HG03432 (cell line): ENCODE results near the gene BEGAIN.

Experiments used
- ATAC-seq: cut with Tn5 transposase; IDR thresholded peaks from one replicate; pipeline ENCODE4 v1.9.1; 2021; ENCODE audit warnings: mild to moderate bottlenecking, moderate library complexity; ENCODE audit not compliant: unreplicated experiment

BEGAIN gene

DNA sequence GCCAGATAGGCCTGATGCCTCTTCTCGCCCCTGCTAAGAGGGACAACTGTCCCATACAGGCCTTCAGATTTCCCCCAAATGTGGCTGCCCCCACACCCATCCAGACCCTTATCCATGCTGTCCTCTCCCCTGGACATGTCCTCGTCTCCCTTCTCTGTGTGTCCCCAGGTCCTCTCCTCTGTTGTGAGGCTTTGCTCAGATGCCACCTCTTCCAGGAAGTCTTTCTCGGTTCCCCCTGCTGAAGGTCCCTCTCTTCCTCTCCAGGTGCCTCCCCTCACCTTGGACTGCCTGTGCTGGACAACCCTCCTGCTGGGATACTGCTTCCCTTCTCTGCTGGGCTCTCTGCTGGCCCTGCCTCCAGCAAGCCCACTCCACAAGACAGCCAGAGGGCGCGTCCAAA, 33.7 kb downstream of the BEGAIN start:
- ATAC-seq, result no peak

DNA sequence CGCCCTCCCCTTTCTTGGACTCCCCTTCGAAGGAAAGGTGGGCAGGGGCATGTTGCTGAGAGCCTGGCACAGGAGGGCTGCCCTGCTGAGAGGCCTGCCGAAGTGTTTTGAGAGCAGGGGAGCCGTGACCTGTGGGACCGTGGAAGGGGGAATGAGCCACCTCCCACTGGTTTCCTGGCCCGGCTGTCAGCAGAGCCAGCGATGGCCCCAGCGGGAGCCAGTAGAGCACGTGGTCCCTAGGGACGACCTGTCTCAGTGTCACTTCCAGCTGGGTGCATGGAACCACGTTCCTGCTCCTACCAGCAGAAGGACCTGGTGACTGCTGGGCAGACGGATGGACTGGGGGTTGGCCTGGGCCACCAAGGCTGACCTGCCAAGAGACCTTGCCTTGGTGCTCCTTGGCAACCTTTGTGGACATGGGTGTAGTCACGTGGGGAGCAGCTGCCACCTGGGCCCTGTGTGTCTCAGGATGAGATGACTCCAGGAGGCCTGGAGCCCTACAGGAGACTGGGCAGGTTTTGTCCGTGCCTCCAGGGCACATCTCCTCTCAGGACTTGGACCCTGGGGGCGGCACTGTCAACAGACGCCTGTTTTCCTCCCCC, 34.6 kb downstream of the BEGAIN start:
- ATAC-seq, result no peak

DNA sequence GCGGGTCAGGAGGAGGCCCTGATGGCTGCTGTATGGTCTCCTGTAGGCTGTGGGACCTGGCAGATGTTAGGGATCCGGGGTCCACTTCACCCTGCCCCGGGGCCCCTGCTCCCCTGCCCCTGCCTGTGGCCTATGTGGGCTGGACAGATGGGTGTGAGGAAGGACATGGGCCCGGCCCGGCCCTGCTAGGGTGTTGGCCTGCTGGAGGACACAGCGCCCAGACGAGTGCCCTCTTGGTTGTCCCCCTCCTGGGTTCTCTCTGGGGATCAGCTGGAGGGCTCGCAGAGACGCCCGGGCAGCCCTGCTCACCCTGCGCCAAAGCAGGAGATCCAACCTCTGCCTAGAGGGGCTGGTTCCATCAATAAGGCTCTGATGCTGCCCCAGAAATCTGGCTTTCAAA, 36.2 kb downstream of the BEGAIN start:
- no peak for ATAC-seq

DNA sequence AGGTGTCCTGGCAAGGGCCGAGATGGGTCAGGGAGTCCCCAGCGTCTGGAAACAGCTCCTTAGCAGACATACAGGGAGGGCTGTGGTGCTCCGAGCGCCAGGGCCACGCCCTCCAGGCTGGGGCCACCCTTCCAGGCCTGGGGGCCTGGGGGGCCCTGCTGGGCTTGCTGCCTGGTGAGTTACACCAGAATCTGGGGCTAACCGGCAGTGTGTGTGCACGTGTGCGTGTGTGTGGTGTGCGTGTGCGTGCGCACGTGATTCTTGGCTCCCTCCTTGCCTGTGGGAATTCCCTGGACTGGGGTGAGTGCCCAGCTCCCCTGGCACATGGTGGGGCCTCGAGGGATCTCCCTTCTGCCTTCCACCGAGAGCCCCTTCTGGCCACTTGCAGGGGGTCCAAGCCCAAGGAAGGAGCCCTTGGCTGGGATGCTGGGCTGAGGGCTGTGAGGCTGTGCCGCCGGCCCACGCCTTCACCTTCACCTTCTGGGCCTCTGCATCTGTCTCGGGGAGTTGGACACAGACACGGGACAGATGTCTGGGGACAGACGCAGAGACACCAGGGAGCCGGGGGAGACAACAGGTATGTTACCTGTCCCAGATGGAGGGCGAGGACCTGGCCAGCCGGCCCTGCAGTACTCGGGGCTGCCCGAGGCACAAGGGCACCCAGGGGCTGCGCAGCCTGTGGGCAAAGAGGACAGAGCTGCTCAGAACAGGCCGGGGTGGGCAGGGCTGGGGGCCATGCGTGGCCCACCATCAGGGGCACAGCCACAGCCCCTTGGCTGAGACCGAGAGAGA, 37.2 kb downstream of the BEGAIN start:
- ATAC-seq, result no peak

DNA sequence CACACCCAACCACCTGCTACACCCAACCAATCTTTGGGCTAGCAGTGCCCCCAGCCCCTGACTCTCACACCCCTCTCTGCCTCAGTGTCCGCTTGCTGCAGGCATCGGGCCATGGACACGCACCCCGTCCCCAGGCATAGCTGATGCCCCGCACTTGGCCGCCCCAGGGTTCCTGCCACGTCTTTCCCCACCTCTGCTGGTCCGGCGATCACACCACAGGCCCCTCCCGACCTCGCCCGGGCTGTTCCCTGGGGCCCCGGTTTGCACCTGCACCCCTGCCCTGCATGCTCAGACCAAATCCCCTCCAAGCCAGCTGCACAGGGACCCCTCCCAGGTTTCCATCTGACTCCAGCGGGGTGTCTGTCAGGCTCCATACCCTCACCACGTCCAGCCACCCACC, 38.3 kb downstream of the BEGAIN start:
- no peak for ATAC-seq

DNA sequence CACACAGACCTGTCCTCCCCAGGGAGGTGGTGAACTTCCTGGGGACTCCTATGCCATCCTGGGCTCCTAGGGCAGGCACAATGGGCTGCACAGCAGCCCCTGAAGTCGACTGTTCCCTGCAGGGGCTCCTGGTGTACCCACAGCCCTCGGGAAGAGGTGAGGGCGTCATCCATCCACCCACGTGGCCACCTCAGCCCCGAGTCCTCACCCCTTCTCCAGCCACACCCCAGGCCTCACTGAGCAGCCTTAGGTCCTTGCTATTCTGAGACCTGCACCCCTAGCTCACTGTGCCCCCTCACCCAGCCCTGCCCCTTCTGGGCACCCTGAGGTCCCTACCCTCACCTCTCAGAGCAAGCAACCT, 38.9 kb downstream of the BEGAIN start:
- ATAC-seq, result no peak

DNA sequence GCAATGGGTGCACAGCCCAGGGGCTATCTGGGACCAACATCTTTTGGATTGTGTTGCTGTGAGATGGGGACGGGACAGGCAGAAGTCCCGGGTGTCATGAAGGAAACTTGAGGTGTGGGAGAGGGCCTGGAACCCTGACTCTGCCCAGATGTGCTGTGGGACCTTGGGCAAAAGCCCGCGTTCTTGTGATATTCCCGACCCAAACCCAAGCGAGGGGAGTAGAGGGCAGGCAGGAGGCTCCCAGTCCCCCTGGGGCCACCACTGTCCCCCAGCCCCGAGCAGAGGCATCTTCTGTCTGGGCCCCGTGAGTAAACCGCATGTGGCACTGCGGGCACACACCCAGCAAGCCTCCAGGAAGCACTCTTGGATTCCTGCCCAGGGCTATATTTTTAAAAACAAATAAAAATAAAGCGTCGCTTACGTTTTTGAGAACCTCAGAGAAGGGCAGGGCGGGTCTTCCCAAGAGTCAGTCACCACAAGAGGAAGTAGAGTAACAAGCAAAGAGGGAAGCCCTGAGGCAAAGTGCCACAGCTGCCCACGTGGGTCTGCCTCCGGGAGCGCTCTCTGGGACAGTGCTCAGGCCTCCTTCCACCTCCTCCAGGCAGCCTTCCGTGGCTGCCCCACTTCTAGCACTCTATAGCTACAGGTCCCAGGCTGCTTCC, 39.5 kb downstream of the BEGAIN start:
- no peak for ATAC-seq

DNA sequence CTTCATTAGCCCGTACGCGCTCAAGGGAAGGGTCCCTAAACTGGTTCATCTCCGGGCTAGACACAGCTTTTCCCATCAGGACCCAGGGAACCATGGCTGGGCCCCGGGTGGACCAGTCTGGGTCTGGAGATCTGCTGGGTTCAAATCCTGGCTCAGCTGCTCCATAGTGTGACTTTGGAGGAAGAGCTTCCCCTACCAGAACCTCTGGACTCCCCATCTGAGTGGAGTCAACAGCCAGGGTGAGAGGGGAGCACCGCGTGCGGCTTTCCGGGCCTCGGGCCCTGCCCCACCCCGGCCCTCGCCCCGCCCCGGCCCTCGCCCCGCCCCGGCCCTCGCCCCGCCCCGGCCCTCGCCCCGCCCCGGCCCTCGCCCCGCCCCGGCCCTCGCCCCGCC, 41.2 kb downstream of the BEGAIN start:
- ATAC-seq, result no peak

DNA sequence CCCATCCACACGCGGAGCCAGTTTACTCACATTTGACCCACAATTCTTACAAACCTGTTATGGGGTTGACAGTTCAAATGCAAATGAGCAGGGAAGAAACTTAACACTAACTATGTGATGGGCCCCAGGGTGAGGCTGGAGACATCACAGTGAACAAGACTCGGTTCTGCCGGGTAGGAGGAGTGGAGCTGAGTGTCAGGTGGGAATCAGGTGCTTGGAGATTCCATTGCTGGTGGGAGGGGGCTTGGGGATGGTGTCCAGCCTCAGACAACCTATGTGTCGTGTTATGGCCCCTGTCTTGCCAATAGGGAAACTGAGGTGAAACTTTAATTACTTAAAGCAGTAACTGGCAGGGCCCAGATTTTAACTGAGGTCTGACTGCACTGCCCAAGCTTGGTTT, 41.9 kb downstream of the BEGAIN start:
- no peak for ATAC-seq

DNA sequence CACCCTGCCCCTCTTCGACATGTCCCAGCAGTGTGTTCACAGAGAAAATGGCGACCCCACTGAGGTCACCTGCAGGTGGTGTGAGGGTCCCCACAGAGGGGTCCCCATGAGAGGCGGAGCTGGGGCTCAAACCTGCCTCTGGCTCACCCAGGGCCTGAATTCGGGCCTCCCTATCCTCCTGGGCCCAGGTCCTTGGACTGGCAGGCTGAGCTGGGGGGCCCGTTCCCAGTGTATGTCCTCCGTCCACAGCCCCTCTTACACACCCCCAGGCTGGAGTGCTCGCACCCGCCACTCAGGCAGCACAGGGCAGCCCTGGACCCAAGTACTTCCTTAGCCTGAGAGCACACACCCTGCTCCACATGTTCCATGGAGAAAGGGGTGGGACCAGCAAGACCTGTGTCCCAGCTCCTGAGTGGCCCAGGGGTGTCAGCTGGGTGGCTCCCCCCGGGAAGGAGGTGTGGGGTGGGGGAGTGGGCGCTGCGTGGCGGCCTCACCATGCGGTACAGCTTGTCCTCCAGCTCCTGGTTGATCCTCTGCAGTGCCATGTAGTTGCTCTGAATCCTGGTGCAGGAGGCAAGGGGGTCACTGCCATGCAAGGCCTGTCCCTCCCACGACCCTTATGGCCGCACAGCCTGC, 42.6 kb downstream of the BEGAIN start:
- no peak for ATAC-seq

DNA sequence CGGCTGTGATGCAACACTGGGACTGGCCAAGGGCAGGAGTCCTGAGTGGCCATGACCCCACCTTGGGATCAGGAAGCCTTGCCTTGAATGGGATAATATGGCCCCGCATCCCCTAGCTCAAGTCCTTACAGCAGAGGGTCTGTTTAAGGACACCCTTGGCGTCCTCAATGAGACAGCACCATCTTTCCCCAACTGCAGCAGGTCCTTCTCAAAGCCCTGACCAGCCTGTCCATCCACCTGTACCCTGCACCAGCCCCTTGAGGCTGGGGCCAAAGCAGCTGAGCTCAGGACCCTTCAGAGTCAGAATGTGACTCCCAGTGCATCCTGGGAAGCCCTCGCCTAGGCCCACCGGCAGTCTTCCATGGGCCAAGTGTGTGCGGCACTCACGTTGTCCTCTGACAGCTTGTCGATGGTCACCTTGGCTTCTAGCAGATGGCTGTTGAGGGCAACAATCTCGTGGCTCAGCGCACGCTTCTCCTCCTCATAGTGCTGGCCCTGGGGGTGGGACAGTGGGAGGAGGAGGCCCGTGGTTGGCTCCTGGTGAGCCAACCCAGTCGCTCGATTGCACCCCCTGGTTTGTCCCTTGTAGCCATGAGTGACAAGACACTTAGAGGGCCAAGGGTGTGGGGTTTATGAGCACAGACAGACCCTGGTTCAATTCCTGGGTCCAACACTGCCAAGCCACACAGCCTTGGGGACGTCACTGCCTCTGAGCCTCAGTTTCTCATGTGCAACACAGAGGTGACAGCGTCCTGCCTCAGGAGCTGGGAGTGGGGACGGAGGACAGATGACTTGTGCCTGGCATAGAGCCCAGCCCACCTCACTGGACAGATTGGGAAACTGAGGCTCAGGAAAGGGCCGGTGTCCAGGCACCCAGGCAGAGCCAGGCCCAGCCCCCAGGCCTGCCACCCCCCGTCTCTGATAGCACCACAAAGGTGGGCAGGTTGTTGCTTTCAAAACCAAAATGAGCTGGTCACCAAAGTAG, 43.5 kb downstream of the BEGAIN start:
- ATAC-seq, result no peak

DNA sequence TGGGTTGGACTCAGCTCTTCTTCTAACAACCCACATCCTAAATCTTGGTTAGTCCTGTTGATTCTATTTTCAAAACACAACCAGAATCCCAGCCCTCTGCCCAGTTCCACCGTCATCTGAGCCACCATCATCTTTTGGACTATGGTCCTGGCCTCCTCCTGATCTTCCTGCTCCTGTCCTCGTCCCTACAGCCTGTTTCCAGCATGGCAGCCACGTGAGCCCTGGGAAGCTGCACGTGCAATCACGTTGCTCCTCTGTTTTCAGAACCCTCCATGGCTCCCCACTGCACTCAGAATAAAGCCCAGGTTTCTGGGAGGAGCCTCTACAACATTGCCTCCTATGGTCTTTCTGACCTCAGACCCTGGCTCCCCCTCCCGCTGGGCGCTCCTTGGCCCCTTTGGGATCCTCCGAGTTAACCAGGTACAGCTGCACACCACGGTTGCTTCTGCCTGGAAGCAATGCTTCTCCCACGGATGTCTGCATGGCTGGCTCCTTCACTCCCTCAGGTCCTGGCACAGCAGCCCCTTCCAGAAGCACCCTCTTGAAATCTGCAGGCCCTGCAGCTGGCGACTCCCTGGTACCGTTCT, 44.5 kb downstream of the BEGAIN start:
- ATAC-seq, result no peak

DNA sequence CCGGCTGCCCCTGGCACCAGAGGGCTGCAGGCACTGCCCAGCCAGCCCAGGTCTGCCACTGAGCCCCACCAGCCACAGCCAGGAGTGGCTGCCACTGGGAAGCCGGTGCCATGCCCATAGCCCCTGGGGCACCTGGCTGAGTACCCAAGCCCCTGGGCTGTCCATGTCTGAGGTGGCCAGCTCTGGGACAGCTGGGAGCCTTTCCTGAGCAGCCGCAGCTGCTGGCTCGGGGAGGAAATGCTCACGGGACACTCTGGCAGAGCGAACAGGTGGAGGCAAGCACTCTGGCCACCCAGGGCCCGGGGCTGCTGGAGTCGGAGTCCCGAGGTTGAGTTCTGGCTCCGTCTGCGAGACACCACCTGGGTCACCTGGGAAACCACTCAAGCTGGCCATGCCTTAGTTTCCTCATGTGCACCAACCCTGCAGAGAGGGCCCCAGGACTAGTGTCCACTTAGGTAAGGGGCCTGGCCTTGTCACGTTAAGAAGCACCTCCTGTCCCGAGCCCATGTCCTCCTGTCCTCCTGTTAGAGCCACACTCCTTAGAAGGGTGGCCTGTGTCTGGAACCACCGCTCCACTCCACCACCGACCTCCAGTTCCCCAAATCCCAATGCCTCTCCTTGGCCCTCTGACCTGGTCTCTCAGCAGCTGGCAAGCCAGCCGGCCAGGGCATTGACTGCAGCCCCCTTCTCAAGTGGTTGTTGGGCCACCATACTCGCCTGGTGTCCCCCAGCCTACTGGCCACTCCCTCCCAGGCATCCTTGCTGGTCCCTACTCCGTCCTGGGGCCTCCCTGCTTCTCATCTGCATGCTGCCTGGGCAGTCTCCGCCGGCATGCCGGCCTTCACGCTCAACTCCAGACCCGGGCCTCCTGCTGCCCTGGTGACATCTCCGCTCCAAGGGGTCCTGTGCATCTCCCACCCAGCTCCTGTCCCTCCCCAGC, 45.3 kb downstream of the BEGAIN start:
- no peak for ATAC-seq

DNA sequence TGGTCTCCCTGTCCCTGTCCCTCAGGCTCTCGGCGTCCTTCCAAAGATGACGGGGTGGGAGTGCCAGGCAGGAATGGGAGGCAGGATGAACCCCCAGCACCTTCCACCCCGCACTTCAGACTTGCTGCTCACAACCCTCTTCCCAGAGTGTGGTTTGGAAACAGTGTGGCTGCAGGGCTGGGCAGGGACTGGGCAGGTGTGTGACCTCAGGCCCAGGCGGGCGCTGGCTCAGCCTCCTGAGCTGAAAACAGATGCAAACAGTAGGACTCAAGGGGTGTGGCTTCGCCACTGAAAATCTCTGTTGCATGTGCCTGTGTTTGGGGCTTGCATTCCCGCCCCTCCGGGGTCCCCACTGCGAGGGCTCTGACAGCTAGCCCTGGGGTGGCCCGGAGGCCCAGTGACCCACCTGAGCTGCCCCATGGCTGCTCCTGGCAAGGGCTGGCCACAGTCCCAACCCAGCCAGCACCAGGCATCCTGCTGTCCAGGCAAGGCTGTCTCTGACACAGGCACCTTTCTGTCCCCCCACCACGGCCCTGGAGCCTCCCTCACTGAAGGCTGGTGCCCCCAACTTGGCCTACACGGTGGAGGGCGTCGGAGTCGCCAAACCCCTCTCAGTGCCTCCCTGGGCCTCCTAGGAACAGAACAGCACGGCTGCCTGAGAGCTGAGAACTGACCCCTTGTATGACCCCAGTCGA, 46.1 kb downstream of the BEGAIN start:
- ATAC-seq, result no peak

DNA sequence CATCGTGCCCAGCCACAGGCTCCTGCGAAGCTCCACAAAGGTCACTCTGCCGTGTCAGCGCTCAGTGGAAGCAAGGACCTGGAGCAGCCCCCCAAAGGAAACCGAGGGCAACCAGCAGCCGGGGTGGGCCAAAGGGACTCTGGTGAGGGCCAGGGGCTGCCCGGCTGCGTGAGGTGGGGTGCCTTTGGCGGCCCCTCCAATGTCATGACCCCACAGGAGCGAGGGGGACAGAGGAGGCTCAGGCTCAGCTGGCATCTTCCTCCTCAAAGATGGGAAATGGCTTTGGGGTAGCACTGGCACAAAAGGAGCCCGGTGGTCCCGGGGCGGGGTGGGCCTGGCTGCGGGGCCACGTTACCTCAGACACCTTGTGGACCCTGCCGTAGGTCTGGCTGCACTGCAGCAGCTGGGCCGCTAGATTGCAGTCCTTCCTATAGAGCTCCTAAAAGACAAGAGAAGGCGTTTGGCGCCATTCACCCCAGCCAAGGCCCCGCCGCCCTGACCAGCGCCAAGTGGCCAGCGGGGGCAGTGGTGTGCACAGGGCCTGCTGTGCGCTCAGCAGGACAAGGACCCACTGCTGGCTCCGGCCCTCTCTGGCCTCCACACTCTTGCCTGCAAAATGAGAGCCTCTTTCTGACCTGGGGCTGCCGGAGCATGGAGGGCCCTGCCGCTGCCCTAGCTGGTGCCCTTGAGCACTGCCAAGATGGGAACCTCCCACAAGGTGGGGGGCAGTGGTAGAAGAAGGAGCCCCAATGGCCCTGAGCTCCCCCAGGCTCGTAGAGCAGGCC, 46.9 kb downstream of the BEGAIN start:
- ATAC-seq, result no peak

DNA sequence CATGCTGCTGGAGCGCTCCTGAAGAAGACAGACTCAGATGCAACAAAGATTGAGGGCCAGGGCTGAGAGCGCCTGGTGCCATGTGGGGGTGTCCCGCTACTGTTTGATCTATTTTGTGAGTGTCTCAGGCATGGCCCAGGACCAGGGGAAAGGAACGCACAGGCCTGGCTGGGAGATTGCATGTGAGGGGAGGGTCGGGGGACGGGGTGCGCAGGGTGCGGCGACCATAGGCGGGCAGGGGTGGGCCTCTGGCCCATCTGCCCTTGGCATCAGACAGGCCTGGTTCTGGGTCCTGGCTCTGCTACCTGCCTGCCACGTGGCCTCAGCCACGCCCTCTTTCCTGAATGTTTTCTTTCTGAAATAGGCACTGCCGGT, 47.5 kb downstream of the BEGAIN start:
- no peak for ATAC-seq

DNA sequence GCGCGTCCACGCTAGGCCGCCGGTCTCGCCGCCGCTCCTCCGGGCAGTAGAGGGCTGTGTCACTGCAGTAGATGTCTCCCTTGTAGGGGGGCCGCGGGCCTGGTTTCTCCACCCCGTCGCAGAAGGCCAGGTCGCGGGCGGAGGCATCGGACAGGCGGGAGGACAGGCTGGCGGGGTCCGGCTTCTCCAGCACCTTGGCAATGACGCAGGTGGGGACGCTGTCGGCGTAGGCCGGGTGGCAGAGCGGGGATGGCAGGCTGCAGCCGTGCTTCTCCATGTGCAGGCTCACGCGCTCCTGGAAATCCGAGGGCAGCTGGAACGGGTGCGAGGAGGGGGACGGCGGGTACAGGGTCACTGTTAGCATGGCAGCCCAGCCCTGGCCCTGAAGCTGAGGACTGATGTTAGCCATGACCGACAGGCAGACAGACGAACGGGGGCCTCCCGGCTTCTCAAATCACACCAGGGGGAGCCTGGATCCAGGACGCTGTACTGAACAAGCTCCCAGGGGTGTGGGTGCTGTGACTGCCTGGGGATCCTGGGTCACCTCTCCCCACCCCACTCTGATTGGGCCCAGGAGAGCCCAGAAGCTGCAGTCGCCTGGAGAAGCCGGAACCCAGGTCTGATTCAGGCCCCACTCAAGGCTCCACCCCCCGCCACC, 48.1 kb downstream of the BEGAIN start:
- no peak for ATAC-seq
